GM18499 (cell line): Measurements from ENCODE around the gene THY1.
"Not testable (repeated sequence)": the region's sequence is repeated elsewhere in the genome, so short reads cannot be mapped to it uniquely, and the experiment has no call there.

ENCODE experiments used
- ATAC-seq: cut with Tn5 transposase; IDR thresholded peaks from one replicate; pipeline ENCODE4 v1.9.1; 2021; ENCODE audit warnings: moderate number of reproducible peaks; ENCODE audit not compliant: insufficient read depth, unreplicated experiment

THY1 gene

GRCh38 chr11:119389611-119390254 lies 33.2 kb downstream of the THY1 start:
- ATAC-seq = no peak

GRCh38 chr11:119388103-119388502 lies 34.9 kb downstream of the THY1 start:
- ATAC-seq = no peak

- ATAC-seq = no peak
These were observed 38.6 kb downstream of the THY1 start for GRCh38 chr11:119384332-119384731.

- ATAC-seq = not testable (repeated sequence)
These were observed 40.5 kb downstream of the THY1 start for GRCh38 chr11:119382513-119382912.

GRCh38 chr11:119382101-119382500 lies 40.9 kb downstream of the THY1 start:
- ATAC-seq = no peak

- peak; percentile 71 for ATAC-seq
These were observed 41.6 kb downstream of the THY1 start, which contains the start of gene USP2 for GRCh38 chr11:119381181-119381988. Gene USP2 (minus strand): TSS chr11:119381690. CDS start chr11:119373480, 8,210 bp downstream.

- ATAC-seq = no peak
These were observed 42.2 kb downstream of the THY1 start for GRCh38 chr11:119380827-119381180.

GRCh38 chr11:119380160-119380826 lies 42.7 kb downstream of the THY1 start:
- ATAC-seq = no peak

GRCh38 chr11:119378851-119379465 lies 44.0 kb downstream of the THY1 start:
- no peak for ATAC-seq

GRCh38 chr11:119377961-119378667 lies 44.9 kb downstream of the THY1 start:
- no peak for ATAC-seq

GRCh38 chr11:119377112-119377901 lies 45.7 kb downstream of the THY1 start:
- ATAC-seq = no peak

- no peak for ATAC-seq
These were observed 46.6 kb downstream of the THY1 start for GRCh38 chr11:119376197-119376847.

- ATAC-seq = no peak
These were observed 47.4 kb downstream of the THY1 start for GRCh38 chr11:119375337-119376196.

GRCh38 chr11:119374632-119375336 lies 48.2 kb downstream of the THY1 start:
- no peak for ATAC-seq

GRCh38 chr11:119373921-119374631 lies 48.9 kb downstream of the THY1 start:
- ATAC-seq = no peak

GRCh38 chr11:119373059-119373920 lies 49.7 kb downstream of the THY1 start:
- ATAC-seq = no peak
